Dedifferentiated amniotic fluid mesenchymal stem cell (primary cell): ENCODE measurements around the gene ZNF182.
"Not testable (repeated sequence)": the region's sequence is repeated elsewhere in the genome, so short reads cannot be mapped to it uniquely, and the experiment has no call there.

Source experiments
- DNase-seq: peaks from one replicate; pipeline ENCODE4 v3.0.0-alpha.2; 2016; ENCODE audit errors: extremely low spot score

ZNF182 gene

DNA sequence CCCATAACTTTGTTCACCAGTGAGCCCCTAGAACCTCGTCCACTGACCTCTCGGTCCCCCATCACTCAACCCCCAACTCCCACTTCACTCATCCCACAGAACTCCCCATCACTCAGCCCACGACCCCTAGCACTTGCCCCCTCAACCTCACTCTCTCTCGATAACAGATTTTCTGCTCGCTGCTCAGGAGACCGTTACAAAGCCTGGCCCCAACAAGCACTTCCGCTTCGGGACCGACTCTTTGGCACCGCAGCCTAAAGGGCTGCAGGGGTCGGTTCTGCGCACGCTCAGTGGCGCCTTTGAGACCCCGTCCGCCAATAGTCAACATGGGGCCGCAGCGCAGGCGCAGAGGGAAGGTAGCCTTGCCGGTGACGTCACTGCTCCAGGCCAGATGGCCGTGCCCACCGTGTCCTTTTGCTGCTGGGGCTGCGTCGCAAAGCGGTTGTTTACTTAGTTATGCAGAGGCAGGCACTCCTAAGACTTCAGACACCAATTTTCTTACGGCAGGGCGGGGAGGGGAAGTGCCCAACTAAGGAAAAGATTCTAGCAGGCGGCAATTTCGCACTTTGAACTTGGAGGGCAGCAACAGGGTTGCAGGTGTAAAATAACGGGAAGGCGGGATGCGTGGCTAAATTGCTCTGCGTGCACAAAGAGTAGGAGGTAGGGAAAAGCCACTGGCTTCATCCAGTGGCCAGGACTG is at the start of gene ZNF182:
ZNF182 (minus strand) TSS at position 232 of the 700 bp plus-strand sequence. CDS start 1,380 bp downstream, outside the sequence.
- DNase-seq, result peak; percentile 69

DNA sequence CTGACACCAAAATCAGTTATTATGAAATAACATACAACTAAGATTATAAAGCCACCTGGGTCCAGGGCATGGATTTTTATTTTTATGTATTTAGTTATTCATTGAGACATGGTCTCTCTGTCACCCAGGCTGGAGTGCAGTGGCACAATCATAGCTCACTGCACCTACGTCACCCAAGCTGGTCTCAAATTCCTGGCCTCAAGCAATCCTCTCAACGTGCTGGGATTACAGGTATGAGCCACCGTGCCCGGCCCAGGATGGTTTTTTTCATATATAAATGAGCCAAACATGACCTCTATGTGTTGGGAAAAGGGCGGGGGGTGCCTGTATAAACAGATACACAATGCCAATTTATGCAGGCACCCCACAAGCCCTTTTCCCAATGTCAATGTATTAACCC is 43.1 kb upstream of the ZNF182 start:
- DNase-seq, result no peak

DNA sequence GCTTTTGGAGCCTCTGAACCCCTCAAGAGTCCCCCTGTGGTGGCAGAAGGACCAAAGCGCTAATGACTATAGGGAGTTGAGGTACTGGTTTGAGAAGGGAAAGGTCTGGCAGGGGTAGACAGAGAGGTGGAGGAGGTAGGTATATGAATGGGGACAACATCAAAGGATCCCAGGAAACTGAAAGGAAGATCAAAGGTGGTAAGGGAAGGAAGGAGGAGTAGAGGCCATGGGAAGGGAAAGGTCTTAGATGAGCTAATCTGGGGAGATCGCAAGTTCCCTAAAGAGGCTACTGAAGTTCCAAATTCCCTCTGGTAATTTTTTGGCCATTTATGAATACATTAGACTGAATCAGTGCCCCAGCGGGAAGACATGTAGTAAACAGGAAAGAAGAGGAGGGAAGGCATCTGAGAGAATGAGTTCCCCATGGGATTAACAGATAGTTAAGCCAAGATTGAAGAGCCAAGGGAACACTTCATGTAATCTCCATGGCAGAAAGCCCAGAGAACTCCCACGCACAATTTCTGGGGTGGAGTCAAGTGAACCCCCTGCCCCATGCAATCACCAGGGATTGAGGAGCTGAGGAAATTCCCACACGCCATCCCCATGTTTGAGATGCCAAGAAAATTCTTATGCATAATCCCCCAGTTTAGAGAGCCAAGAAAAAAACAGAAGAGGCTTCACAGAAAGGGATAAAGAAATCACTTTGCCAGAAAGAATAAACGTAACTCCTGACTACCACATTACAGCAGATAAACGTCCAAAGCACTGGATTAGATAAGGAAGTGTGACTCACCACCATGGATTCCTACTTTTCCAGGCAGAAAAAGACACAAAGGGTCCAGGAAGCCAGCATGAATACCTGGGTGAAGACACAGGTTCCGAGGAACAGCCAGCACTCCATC is 41.9 kb upstream of the ZNF182 start:
- no peak for DNase-seq

DNA sequence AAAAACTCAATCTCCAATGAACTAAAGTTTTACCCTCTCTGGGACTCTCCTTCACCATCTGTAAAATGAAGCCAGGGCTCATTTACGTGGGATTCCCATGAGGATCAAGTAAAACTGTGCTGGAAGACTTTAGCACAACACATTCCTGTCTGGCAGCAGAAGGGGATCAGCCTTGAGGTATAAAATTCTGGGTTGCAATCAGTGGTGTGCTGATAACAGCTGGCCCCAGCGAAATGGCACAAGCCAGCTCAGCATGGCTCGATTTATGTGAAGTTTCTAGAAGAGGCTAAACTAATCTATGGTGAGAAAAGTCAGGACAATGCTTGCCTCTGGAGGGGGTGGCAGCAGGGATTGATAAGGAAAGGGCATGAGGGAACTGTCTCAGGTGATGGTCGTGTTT is 39.3 kb upstream of the ZNF182 start:
- DNase-seq, result no peak

DNA sequence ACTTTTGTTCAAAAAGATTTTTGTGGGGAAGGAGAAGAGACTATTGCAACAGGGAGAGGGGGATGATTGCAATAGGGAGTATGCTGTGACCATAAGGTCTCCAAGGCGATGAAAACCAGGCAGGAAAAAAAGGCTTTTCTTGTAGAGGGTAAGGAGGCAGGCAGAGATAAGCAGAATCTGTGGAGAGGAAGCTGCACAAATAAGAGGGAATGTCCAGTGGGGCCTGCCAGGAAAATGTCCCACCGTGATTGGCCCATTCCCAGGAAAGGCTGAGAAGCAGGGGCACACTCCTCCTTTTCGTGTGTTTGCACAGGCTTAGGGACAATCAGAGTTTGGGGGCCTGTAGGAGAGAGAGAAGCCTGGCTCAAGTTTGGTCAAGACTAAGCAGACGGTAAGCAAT is 32.1 kb upstream of the ZNF182 start:
- no peak for DNase-seq

DNA sequence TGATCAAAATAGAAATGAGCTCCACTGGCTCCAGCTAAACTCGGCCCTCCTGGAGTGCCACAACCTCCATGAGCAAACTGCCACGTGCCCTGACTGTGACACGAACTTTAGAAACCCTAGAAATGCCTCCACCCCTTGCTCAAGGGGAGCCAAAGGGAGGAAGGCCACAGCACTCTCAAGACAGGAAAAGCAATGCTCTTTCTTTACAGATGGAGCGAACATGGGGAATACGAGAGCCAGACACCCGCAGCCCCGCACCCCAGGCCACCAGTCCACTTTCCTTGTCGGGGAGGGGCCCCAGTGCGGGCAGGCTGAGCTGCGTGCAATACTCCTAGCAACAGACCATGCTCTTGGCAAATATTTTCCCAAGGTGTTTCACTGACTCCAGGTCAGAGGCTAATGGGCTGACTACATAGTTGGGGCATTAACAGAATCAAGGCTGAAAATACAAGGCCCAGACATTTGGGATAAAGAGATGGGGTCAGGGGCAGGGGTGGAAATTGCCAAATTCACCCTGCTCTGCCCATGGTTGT is 26.9 kb upstream of the ZNF182 start:
- not testable (repeated sequence) for DNase-seq

DNA sequence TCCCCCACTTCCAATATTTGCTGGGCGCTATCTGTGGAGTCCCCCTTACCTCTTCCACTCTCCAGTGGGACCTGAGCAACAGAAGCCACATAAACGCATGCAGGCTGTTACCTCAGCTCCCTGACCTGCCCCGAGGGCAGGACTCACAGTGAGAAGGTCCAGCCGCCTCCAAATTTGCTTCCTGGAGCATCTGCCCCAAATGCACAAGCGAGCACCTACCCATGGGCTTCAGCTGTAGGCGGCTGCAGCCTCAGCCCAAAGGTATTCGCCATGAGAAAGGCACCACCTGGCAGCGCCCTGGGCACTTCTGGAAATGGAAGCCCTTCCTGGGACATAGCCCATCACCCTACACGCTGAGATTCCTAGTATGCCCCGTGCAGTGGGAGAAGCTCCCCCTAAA is 26.4 kb upstream of the ZNF182 start:
- DNase-seq, result no peak

DNA sequence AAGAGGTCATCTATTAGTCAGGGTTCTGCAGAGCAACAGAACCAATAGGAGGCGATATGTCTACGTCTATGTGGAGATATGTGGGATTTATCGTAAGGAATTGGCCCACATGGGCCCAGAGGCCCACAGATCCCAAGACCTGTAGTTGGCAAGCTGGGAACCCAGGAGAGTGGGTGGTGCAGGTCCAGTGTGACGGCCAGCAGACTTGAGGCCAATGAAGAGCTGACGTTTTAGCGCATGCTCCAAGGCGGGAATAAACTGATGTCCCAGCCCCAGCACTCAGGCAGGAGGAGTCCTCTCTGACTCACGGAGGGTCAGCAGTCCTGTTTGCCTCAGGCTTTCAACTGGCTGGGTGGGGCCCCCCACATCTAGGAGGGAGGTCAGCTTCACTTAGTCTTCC is 24.3 kb upstream of the ZNF182 start:
- no peak for DNase-seq

DNA sequence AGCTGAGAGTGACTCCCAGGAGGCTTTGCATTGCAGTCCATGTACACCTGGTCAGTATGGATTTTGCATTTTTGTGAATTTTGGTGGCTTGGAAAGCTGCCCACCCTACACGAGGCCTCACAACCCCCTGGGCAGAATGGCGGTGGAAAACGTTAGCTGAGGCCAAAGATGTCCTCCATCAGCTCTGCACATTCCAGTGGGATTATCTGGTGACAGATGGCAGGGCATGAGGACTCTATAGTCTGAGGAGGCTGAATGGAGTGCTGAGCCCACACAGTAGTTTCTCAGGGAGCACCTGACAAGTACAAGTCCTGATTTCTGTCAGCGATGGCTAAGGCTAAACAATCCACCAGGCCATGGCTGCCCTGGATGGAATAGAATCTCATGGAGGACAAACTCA is 23.8 kb upstream of the ZNF182 start:
- DNase-seq, result not testable (repeated sequence)

DNA sequence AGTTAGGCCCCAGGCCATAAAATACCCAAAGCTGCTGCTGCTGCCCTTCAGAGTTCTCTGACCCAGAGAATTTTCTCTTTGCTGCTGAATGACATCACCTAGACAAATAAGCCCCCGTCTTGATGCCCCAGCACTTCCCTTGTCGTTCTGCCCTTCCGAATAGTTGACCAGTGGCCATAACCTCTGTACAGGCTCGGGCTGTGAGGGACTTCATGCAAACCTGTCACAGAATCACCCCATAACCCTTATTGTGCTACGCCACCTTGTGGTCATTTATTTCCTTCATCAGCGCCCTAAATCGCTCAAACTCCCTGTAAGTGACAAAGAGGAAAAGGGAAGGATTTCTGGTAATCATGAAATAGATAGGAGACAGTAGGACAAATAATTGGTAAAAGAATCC is 21.8 kb upstream of the ZNF182 start:
- peak; percentile 30 for DNase-seq

DNA sequence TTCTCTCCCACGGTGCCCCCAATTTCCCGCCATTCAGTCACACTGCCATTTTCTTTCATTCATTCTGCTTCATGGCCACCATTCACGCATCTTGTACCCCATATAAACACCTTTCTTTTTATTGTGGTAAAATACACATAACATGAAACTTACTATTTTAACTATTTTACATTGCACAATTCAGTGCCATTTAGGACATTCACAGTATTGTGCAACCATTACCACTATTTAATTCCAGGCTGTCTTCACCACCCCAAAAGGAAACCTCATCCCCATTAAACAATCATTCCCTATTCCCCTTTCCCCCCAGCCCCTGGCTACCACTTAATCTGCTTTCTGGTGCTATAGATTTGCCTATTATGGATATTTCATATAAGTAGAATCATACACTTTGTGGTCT is 18.9 kb upstream of the ZNF182 start:
- no peak for DNase-seq

DNA sequence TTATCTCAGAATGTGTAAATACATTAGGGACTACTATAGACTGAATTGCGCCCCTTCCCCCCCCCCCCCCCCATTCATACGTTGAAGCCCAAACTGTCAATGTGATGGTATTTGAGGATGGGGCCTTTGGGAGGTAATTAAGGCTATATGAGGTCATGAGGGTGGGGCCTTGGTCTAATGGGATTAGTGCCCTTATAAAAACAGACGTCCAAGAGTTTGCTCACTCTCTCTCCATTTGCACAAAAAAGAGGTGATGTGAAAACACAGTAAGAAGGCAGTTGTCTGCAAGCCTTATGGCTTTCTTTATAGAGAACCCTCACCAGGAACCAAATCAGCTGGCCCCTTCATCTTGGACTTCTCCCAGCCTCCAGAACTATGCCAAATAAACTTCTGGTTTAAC is 18.3 kb upstream of the ZNF182 start:
- DNase-seq, result no peak

DNA sequence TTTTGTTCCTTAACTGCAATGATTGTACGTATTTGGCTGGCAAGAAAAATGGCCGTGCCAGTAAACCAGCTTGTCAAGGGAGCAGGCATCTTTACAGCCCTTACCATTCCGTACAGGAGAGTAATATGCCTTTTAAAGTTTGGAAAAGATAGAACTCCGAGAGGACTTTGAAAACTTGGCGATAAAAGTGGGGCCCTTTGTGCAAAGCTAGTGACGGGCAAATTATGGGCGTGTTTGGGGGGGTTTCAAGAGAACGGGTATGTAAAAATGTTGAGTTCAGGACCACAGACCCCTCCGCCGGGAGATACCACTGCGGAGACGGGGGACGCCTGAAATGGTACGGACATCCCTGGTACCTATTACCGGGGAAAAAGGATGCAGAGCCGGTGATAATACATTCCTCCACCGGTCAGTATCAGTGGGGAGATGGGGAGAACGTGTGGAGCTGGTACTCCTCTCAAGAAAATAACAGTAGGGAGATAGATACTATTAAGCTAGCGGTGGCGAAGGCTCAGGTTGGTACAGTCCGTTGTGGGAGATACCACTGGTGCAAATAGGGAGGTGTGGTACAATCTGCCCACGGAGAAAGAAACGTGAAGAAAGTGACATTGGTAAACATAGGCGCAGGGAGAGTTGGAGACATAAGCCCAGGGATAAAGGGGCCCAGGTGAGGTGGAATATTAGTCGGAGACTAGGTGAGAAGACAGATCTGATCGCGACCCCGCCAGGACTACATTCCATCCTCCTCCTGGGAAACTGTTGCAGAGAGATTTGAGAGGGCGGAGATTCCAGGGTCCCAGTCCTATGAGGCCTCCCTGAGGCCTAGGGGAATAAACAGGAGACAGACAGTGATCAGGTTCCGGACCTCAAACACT is 17.5 kb upstream of the ZNF182 start:
- DNase-seq, result peak; percentile 74

DNA sequence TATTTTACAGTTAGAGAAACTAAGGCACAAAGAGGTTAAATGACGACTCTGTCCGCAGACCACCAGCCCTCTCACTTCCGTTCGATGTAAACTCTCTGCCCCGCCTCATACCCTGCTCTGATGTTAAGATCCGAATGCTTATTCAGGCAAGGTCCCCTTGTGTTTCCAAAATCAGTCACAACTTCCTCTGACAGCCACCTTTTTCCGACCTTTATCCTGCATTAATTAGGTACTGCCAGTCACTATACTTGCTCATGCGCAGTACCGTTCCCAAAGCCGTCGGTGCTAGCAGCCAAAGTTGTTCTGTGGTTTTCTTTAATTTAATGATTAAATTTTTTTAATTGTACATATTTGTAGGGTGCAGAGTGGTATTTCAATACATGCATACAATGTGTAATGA is 16.7 kb upstream of the ZNF182 start:
- not testable (repeated sequence) for DNase-seq

DNA sequence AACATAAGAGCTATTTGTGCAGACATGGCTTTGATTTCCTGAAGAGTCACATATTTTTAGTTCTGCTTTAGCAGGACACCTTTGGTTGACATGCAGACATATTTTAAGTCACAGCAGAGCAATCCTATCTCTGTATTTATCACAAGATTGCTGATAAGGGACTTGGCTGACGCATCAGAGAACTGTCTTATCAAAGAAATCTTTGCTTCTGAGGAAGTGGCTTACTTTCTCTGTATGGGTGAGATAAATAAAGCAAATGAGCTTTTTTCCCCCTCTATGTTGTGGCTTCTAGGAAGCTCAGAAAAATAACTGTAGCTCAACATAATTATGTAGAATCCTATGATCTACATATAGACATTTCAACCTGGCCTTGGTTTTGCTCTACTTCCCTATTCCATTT is 16.1 kb upstream of the ZNF182 start:
- not testable (repeated sequence) for DNase-seq

DNA sequence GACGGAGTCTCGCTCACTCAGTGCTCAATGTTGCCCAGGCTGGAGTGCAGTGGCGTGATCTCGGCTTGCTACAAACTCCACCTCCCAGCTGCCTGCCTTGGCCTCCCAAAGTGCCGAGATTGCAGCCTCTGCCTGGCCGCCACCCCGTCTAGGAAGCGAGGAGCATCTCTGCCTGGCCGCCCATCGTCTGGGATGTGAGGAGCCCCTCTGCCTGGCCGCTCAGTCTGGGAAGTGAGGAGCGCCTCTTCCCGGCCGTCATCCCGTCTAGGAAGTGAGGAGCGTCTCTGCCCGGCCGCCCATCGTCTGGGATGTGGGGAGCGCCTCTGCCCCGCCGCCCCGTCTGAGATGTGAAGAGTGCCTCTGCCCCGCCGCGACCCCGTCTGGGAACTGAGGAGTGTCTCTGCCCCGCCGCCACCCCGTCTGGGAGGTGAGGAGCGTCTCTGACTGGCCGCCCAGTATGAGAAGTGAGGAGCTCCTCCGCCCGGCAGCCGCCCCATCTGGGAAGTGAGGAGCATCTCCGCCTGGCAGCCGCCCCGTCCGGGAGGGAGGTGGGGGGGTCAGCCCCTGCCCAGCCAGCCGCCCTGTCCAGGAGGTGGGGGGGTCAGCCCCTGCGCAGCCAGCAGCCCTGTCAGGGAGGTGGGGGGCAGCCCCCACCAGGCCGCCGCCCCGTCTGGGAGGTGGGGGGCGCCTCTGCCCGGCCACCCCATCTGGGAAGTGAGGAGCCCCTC is 13.0 kb upstream of the ZNF182 start:
- DNase-seq, result not testable (repeated sequence)

DNA sequence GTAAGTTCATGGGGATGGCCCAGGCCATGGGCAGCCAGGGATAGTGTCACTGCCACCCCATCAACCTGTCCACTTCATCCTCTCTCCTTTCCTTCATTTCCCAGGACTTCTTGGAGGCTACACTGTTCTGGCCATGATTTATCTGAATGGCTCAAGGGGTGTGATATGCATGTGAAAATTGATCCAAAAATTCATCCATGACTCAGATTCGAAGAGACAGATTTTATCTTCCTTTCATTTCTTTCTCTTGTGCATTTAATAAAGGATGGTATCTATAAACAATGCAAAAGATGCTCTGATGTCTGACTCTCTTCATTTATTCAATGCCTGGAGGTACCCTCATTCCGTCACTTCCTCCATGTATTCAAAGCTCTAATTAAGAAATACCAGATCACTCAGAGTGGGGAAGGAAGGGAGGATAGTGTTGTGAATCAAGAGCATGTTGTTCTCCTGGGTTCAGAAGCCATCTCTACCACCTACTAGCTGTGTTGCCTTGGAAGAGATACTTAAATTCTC is 5.7 kb upstream of the ZNF182 start:
- not testable (repeated sequence) for DNase-seq

DNA sequence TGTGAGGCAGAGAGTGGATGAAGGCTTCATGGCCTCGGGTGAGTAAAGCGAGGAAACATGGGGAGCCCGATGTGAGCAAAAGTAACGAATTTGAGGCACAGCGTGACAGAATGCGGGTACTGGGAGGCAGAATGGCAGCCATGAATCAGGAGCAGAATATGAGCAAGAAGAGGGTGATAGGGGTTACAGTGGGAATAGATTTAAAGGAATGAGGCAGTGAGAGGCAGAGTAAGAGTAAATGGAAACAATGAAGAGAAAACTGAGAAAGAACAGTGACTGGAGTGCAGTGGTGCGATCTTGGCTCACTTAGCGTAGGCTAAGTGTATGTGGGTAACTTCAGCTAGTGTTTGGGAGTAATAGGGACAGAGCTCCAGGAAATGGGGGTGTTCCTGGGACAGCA is 2.9 kb upstream of the ZNF182 start, which contains the start of gene SPACA5:
SPACA5 (plus strand) TSS at position 301 of the 400 bp plus-strand sequence. CDS start 815 bp downstream, outside the sequence.
- DNase-seq, result not testable (repeated sequence)

DNA sequence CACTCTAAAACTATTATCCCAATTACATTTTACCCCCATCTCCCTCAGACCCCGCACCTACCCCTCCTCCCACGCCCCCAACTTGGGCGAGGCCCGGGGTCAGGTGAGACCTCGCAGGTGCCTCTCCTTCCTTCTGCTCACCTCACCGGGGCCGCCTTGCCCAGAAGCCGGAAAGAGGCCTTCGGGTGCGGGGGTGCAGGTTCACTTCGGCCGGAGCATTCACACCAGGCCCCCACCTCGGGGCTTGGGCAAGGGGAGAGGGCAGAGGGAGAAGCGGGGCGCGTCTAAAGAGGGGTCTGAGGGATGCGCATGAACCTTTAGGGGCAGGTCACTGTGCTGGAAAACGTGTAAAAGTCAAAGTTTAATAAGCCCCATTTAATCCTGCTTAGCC is 427 bp downstream of the ZNF182 start:
- DNase-seq, result no peak

DNA sequence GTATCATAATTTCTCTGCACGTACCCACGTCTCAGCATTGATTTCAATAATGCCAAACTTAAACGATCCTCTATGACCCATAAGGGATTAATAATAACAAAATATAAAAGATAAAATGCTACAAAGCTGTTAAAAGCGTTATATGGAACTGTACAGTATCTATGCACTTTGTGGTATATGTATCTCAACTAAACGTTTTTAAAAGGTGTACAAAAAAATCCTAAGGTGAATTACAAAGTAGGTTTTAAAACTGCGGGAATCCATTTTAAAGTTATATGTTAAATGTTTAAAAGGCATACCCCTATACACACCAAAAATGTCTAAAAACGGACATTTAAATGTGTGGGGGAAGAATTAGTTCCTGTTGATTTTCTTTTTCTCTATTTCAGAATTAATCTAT is 860 bp downstream of the ZNF182 start:
- no peak for DNase-seq

DNA sequence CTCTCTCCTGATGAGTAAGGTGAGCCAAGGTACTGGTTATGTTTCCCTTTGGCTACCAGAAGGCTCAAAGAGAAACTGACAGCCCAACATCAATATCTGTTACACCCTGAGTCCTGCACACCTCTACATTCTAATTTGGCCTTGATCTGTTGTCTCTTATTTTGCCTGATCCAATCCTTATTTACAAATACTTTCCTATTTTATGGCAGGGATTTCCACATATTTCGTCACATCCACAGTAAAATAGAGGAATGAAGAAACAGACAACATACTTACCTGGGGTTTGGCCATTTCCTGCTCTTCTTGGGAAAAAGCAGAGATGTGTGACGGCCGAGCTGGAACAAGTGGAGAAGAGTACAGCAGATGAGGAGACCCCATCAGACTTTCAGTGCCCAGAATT is 1.5 kb downstream of the ZNF182 start:
- no peak for DNase-seq
